WTC11 (cell line): Measurements from ENCODE around the gene CES5A. TPM values are rescaled to one million over a fixed set of nuclear protein-coding genes. Genes with fewer than 3 reads are reported as not detected.

ENCODE experiments used
- ATAC-seq: fragments of 200-7000 bp; cut with Tn5 transposase; 2 replicates; pipeline ENCODE4 v1.10.0; 2021; ENCODE audit warnings: mild to moderate bottlenecking, moderate library complexity
- CTCF ChIA-PET: fragments of 300-600 bp; sonication (Branson Sonifier 250); formaldehyde crosslinking; loops from one replicate; lab custom pipeline; 2021; ENCODE audit warnings: antibody characterized with exemption; lab: Charles Lee
- POLR2A ChIA-PET: fragments of 350-600 bp; sonication (Branson Sonifier 250); formaldehyde crosslinking; loops from one replicate; lab custom pipeline; 2021; ENCODE audit warnings: antibody characterized with exemption; lab: Charles Lee
- DNase-seq: peaks from one replicate; pipeline ENCODE4 v3.0.0; 2021; ENCODE audit warnings: low spot score
- H3K27ac Mint-ChIP-seq: 2 replicates; pipeline ENCODE4 v1.8.0; 2021; ENCODE audit warnings: mixed read lengths
- H3K27me3 Mint-ChIP-seq: 2 replicates; pipeline ENCODE4 v1.8.0; 2021; ENCODE audit warnings: low read depth, mild to moderate bottlenecking, moderate library complexity, mixed read lengths
- H3K36me3 Mint-ChIP-seq: 2 replicates; pipeline ENCODE4 v1.8.0; 2021; ENCODE audit warnings: mixed read lengths
- H3K4me1 Mint-ChIP-seq: 2 replicates; pipeline ENCODE4 v1.8.0; 2022; ENCODE audit warnings: mixed read lengths
- H3K4me3 Mint-ChIP-seq: 2 replicates; pipeline ENCODE4 v1.8.0; 2021; ENCODE audit warnings: mild to moderate bottlenecking, moderate library complexity, mixed read lengths
- H3K9me3 Mint-ChIP-seq: 2 replicates; pipeline ENCODE4 v1.8.0; 2021; ENCODE audit warnings: mixed read lengths
- AFF4 ChIP-seq: sonication (generic); formaldehyde crosslinking; IDR thresholded peaks from 2 replicates; pipeline ENCODE4 v1.8.1; 2023; ENCODE audit warnings: mild to moderate bottlenecking, missing genetic modification reagents, borderline replicate concordance
- AR ChIP-seq: fragments of 250-450 bp; sonication (Bioruptor Pico); IDR thresholded peaks from 2 replicates; pipeline ENCODE4 v1.9.0; 2021; ENCODE audit warnings: mild to moderate bottlenecking
- ARID4B ChIP-seq: sonication (generic); formaldehyde crosslinking; IDR thresholded peaks from 2 replicates; pipeline ENCODE4 v1.8.0; 2023; ENCODE audit warnings: missing genetic modification reagents, mild to moderate bottlenecking, borderline replicate concordance
- FOXK1 ChIP-seq: sonication (generic); formaldehyde crosslinking; IDR thresholded peaks from 2 replicates; pipeline ENCODE4 v1.8.0; 2022; ENCODE audit warnings: mild to moderate bottlenecking, moderate library complexity, missing genetic modification reagents
- IRF1 ChIP-seq: sonication (generic); formaldehyde crosslinking; IDR thresholded peaks from 2 replicates; pipeline ENCODE4 v1.8.0; 2023; ENCODE audit warnings: missing genetic modification reagents
- IRF2 ChIP-seq: sonication (generic); formaldehyde crosslinking; IDR thresholded peaks from 2 replicates; pipeline ENCODE4 v1.8.0; 2022; ENCODE audit warnings: low read depth, missing genetic modification reagents, borderline replicate concordance
- MAX ChIP-seq: sonication (generic); formaldehyde crosslinking; IDR thresholded peaks from 2 replicates; pipeline ENCODE4 v1.8.0; 2022; ENCODE audit warnings: mild to moderate bottlenecking, missing genetic modification reagents
- NR1H2 ChIP-seq: sonication (generic); formaldehyde crosslinking; IDR thresholded peaks from 2 replicates; pipeline ENCODE4 v1.9.0; 2021; ENCODE audit warnings: mild to moderate bottlenecking, moderate library complexity, missing genetic modification reagents
- NR3C1 ChIP-seq: sonication (generic); formaldehyde crosslinking; conservative IDR thresholded peaks from 2 replicates; pipeline ENCODE4 v1.8.1; 2023; ENCODE audit warnings: low read depth, mild to moderate bottlenecking, missing genetic modification reagents
- ZNF121 ChIP-seq: sonication (generic); formaldehyde crosslinking; IDR thresholded peaks from 2 replicates; pipeline ENCODE4 v1.8.0; 2023; ENCODE audit warnings: missing genetic modification reagents
- ZNF263 ChIP-seq: sonication (generic); formaldehyde crosslinking; IDR thresholded peaks from 2 replicates; pipeline ENCODE4 v1.8.1; 2022; ENCODE audit warnings: low read depth, mild to moderate bottlenecking, moderate library complexity, missing genetic modification reagents
- ZNF532 ChIP-seq: fragments of 250-450 bp; sonication (Bioruptor Pico); IDR thresholded peaks from 2 replicates; pipeline ENCODE4 v1.9.0; 2021; ENCODE audit warnings: mild to moderate bottlenecking, borderline replicate concordance
- ZSCAN18 ChIP-seq: fragments of 250-450 bp; sonication (Bioruptor Pico); IDR thresholded peaks from 2 replicates; pipeline ENCODE4 v2.1.2; 2022; ENCODE audit warnings: mild to moderate bottlenecking, moderate library complexity
- total RNA-seq: library from RNA; stranded (reverse); gene quantifications from 3 replicates; pipeline ENCODE4 v1.2.3, GENCODE V29; 2021

Gene CES5A
- total RNA-seq, 1 experiment from 2014 or later = not detected

- TF ChIP-seq ZNF532 (CRISPR knock-in tag) (no peak), ZNF121 (CRISPR knock-in tag) (no peak), FOXK1 (CRISPR knock-in tag) (no peak)
Observed at GRCh38 chr16:55900616-55901393, 25.6 kb upstream of the CES5A start (continued).

- Mint-ChIP-seq H3K27me3 (peaks cover 12% of the 10 kb centered on the region), H3K4me3 (no peak overlapping the region)
- POLR2A ChIA-PET = no interaction called here
- no peak for TF ChIP-seq NR1H2 (CRISPR knock-in tag)
- no peak for TF ChIP-seq MAX
- TF ChIP-seq NR3C1 (CRISPR knock-in tag) = no peak
- TF ChIP-seq AR = no peak
- no peak for TF ChIP-seq ZNF121 (CRISPR knock-in tag)
- TF ChIP-seq AFF4 (CRISPR knock-in tag) = no peak
- no peak for TF ChIP-seq IRF1 (CRISPR knock-in tag)
- TF ChIP-seq IRF2 (CRISPR knock-in tag) = no peak
- no peak for TF ChIP-seq ZSCAN18 (CRISPR knock-in tag)
- TF ChIP-seq ZNF263 = no peak
- TF ChIP-seq ARID4B = no peak
Observed at GRCh38 chr16:55899857-55900256, 24.7 kb upstream of the CES5A start.

More at GRCh38 chr16:55899857-55900256, 24.7 kb upstream of the CES5A start:
- CTCF ChIA-PET = no interaction called here
- ATAC-seq (no peak), DNase-seq (no peak)
- Mint-ChIP-seq H3K36me3 (peaks cover 34% of the 10 kb centered on the region), H3K27ac (no peak overlapping the region), H3K4me1 (no peaks in the 10 kb centered on the region), H3K9me3 (peaks cover 60% of the 10 kb centered on the region)
